HepG2 (cell line): ENCODE results near the gene SPNS3.

Experiments
- CBFB ChIP-seq: sonication (generic); formaldehyde crosslinking; IDR thresholded peaks from 2 replicates; pipeline ENCODE4 v1.4.0; 2020; ENCODE audit warnings: missing genetic modification reagents
- KDM2A ChIP-seq: sonication (generic); formaldehyde crosslinking; IDR thresholded peaks from 2 replicates; pipeline ENCODE4 v1.4.0; 2020; ENCODE audit warnings: low read depth, missing genetic modification reagents, borderline replicate concordance
- MED13 ChIP-seq: sonication (generic); formaldehyde crosslinking; IDR thresholded peaks from 2 replicates; pipeline ENCODE4 v1.5.0; 2020; ENCODE audit warnings: missing genetic modification reagents
- POLR2A ChIP-seq, 2 experiments: IDR thresholded peaks; 2 replicates each; pipeline ENCODE4 v1.6.1; 2011; ENCODE audit warnings: low read depth in 2 of 2, low read length in 2 of 2, mild to moderate bottlenecking in 1 of 2, moderate library complexity in 1 of 2; ENCODE audit not compliant: insufficient read depth in 1 of 2
- RBAK ChIP-seq: sonication (generic); formaldehyde crosslinking; IDR thresholded peaks from 2 replicates; pipeline ENCODE4 v1.5.1; 2020; ENCODE audit warnings: mild to moderate bottlenecking, missing genetic modification reagents
- SMC3 ChIP-seq: IDR thresholded peaks from 2 replicates; pipeline ENCODE4 v1.6.1; 2011; ENCODE audit warnings: low read length, improper control_type of control experiment
- ZC3H4 ChIP-seq: sonication (generic); formaldehyde crosslinking; IDR thresholded peaks from 2 replicates; pipeline ENCODE4 v1.4.0; 2020; ENCODE audit warnings: missing genetic modification reagents, borderline replicate concordance
- ZNF430 ChIP-seq: sonication (generic); formaldehyde crosslinking; IDR thresholded peaks from 2 replicates; pipeline ENCODE4 v1.9.0; 2021; ENCODE audit warnings: mild to moderate bottlenecking, missing genetic modification reagents
- TF ChIP-seq, protein P1 (sequence below): sonication (generic); formaldehyde crosslinking; IDR thresholded peaks from 2 replicates; pipeline ENCODE4 v1.5.0; 2020; ENCODE audit warnings: mild to moderate bottlenecking, missing genetic modification reagents, moderate library complexity
- TF ChIP-seq, protein P2 (sequence below): IDR thresholded peaks from 2 replicates; pipeline ENCODE4 v1.6.1; 2012; ENCODE audit warnings: inconsistent platforms

DNA sequence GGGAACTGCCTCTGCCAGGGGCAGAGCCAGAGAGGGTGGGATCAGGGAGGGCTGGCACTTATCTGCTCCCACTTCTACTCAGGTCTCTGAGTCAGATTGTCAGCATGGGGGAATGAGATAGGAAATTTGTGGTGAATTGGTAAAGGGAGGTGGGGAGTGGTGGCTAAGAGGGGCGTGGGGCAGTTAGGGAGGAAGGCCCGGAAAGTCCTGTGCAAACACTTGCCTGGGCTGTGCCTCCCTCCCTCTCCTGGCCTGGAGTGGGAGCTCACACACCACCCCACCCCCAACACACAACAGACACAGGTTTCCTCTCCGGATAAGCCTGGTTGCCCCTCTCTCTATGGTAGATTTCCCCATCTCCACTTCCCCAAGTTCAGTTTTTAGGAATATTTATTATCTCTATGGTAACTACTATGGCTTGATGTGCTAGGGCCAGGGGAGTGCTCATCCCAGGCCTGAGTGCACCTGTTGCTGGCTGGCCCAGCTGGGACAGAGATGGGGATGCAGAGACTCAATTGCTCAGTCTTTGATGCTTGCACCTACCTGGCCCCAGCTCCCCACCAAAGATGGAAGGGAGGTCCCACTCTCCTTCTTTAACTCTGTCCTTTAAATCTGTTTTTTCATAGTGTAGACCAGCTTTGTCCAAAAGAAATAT, 67.7 kb downstream of the SPNS3 start:
- TF ChIP-seq MED13 (CRISPR knock-in tag) = no peak
- TF ChIP-seq ZNF430 (CRISPR knock-in tag) = no peak
- no peak for TF ChIP-seq SMC3
- no peak for TF ChIP-seq KDM2A (CRISPR knock-in tag)
- TF ChIP-seq, protein P1, sequence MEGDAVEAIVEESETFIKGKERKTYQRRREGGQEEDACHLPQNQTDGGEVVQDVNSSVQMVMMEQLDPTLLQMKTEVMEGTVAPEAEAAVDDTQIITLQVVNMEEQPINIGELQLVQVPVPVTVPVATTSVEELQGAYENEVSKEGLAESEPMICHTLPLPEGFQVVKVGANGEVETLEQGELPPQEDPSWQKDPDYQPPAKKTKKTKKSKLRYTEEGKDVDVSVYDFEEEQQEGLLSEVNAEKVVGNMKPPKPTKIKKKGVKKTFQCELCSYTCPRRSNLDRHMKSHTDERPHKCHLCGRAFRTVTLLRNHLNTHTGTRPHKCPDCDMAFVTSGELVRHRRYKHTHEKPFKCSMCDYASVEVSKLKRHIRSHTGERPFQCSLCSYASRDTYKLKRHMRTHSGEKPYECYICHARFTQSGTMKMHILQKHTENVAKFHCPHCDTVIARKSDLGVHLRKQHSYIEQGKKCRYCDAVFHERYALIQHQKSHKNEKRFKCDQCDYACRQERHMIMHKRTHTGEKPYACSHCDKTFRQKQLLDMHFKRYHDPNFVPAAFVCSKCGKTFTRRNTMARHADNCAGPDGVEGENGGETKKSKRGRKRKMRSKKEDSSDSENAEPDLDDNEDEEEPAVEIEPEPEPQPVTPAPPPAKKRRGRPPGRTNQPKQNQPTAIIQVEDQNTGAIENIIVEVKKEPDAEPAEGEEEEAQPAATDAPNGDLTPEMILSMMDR = no peak
- TF ChIP-seq CBFB = no peak
- no peak for TF ChIP-seq RBAK (CRISPR knock-in tag)
- TF ChIP-seq, protein P2, sequence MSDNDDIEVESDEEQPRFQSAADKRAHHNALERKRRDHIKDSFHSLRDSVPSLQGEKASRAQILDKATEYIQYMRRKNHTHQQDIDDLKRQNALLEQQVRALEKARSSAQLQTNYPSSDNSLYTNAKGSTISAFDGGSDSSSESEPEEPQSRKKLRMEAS = no peak
- no peak for TF ChIP-seq POLR2A (IDR thresholded peaks at IDR 0.05; ENCODE audit: insufficient read depth in 1 of 2, low read depth in 2 of 2, low read length in 2 of 2)
- no peak for TF ChIP-seq ZC3H4 (CRISPR knock-in tag)
